Measurements from ENCODE around the gene ARMC10.
"Not testable (repeated sequence)": the region's sequence is repeated elsewhere in the genome, so short reads cannot be mapped to it uniquely, and the experiment has no call there.

Gene ARMC10

DNA sequence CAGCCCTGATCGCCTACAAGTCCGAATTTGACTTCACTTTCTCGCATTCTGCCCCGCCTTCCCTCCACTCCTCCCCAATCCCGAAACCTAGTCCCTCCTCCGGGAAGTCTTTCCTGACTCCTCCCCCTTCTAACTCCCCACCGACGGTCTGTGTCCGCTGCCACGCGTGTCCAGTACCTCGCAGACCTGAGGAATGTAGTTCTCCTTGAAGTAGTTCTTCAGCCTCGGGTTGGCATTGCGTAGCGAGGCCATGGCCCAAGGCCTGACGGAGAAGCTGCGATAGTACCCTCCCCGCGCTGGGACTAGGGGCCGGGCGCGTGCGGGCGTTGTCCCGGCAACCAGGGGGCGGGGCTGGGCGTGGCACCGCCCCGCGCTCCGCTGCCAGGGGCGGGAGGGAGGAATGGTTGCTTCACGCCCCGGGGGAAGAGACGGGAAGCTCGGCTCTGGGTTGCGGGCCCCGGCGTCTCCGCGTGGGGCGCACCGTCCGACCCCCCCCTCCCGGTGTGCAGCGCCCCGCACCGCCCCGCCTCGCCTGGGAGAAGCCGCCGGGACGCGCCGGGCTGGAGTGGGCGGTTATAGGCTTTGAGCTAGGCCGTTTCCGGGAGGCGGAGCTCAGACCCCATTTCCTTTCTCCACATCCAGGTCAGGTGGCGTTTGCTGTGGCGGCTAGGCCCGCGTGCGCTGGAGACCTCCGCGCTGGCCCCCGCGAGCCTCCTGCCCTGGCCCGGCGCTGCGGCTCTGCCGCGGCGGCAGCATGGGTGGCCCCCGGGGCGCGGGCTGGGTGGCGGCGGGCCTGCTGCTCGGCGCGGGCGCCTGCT, at the start of gene ARMC10, which contains the start of gene FBXL13:
ARMC10 (plus strand) TSS at position 622 of the 818 bp plus-strand sequence; CDS start at position 755, 133 bp downstream.
FBXL13 (minus strand) TSS at position 278 of the 818 bp plus-strand sequence.
- DNase-seq (ENCODE audit: low read depth in 2 of 2), result peak; percentile 56 to 71

DNA sequence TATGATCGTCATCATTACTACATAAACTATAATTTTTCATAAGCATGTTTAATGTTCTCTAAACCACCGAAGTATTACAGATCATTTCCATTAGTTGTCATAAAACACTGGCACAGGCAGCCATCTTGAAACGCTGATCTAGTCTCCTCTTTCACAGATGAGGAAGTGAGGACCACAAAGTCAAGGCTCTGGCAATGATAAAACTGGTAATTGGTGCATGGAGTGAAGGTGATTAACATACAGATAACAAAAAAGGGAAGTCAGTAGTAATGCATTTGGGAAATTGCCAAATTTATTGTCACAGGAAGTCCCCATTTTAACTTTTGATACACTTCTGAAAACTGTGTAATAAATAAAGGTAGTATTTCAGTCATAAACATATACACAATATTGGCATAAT, 49.6 kb upstream of the ARMC10 start:
- DNase-seq (ENCODE audit: low read depth in 2 of 2), result no peak

DNA sequence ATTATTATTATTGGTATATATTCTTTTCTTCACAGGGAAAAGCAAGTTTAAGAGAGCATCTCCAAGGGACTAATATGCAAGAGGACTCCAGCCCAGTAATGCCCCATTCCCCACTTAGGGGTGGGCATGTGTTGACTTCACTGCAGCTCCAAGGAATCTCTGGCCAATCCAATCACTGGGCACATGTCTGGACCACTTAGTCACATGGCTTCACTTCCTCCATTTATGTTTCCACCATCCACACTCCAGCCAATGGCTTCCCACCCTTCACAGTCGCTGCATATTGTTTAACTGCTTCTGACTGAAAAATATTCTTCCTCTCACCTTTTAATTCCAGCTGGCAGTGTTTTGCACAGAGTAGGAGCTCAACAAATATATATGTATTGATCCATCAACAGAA, 43.9 kb upstream of the ARMC10 start:
- no peak for DNase-seq (ENCODE audit: low read depth in 2 of 2)

DNA sequence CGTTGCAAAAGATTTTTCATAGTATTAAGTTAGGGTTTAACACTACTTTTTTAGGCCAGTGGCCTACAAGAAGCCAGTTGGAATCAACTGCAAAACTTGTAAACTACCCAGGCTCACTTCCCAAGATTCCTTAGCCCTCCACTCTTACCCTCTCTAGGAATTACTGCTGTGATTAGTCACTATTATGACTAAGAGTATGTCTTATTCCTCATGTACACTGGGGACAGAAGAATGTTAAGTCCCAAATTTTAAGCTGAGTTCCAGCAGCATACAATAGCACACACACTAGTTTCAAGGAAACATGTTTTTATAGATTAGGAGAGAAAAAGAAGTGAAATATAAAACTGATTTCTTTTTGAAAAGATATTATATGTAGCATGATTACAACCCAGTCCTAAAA, 43.2 kb upstream of the ARMC10 start:
- no peak for DNase-seq (ENCODE audit: low read depth in 2 of 2)

DNA sequence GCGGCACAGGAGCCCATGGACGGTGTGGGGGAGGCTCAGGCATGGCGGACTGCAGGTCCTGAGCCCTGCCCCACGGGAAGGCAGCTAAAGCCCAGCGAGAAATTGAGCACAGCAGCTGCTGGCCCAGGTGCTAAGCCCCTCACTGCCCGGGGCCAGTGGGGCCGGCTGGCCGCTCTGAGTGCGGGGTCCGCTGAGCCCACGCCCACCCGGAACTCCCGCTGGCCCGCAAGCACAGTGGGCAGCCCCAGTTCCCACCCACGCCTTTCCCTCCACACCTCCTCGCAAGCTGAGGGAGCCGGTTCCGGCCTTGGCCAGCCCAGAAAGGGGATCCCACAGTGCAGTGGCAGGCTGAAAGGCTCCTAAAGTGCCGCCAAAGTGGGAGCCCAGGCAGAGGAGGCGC, 40.6 kb upstream of the ARMC10 start:
- not testable (repeated sequence) for DNase-seq (ENCODE audit: low read depth in 2 of 2)

DNA sequence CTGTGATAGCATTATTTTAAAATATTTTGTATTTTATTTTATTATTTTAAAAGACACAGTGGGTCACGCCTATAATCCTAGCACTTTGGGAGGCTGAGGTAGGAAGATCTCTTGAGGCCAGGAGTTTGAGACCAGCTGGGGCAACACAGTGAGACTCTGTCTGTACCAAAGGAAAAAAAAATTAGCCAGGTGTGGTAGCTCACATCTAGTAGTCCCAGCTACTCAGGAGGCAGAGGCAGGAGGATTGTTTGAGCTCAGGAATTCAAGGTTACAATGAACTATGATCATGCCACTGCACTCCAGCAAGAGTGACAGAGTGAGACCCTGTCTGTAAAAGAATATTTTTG, 37.5 kb upstream of the ARMC10 start:
- no peak for DNase-seq (ENCODE audit: low read depth in 2 of 2)

DNA sequence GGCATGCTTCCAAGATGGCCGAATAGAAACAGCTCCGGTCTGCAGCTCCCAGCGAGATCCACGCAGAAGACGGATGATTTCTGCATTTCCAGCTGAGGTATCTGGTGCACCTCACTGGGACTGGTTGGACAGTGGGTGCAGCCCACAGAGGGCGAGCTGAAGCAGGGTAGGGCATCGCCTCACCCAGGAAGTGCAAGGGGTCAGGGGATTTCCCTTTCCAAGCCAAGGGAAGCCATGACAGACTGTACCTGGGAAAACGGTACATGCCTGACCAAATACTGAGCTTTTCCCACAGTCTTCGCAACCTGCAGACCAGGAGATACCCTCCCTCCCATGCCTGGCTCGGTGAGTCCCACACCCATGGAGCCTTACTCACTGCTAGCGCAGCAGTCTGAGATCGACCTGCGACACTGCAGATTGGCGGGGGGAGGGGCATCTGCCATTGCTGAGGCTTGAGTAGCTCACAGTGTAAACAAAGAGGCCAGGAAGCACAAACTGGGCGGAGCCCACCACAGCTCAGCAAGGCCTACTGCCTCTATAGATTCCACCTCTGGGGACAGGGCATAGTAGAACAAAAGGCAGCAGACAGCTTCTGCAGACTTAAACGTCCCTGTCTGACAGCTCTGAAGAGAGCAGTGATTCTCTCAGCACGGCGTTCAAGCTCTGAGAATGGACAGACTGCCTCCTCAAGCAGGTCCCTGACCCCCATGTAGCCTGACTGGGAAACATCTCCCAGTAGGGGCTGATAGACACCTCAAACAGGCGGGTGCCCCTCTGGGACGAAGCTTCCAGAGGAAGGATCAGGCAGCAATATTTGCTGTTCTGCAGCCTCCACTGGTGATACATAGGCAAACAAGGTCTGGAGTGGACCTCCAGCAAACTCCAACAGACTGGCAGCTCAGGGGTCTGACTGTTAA, 36.9 kb upstream of the ARMC10 start:
- not testable (repeated sequence) for DNase-seq (ENCODE audit: low read depth in 2 of 2)

DNA sequence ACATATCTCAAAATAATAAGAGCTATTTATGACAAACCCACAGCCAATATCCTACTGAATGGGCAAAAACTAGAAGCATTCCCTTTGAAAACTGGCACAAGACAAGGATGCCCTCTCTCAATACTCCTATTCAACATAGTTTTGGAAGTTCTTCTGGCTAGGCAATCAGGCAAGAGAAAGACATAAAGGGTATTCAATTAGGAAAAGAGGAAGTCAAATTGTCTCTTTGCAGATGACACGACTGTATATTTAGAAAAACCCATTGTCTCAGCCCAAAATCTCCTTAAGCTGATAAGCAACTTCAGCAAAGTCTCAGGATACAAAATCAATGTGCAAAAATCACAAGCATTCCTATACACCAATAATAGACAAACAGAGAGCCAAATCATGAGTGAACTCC, 33.1 kb upstream of the ARMC10 start:
- not testable (repeated sequence) for DNase-seq (ENCODE audit: low read depth in 2 of 2)

DNA sequence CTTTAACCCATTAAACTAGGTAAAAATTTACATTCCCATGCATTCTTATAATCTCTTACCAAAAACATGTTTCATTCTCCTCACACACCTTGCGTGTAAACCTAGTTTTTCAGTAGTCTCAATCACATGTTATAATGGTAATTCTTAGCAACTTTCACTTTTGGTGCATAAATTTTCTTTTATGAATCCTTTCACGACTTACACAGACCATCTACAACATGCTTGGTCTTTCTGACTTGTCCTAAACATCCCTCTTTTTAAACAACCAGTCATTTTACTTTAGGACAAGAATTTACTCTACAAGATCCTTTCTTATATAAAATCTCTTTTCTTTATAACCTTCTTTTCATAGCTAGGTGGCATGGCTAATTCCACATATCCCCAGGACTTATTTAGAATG, 26.1 kb upstream of the ARMC10 start:
- DNase-seq (ENCODE audit: low read depth in 2 of 2), result no peak

DNA sequence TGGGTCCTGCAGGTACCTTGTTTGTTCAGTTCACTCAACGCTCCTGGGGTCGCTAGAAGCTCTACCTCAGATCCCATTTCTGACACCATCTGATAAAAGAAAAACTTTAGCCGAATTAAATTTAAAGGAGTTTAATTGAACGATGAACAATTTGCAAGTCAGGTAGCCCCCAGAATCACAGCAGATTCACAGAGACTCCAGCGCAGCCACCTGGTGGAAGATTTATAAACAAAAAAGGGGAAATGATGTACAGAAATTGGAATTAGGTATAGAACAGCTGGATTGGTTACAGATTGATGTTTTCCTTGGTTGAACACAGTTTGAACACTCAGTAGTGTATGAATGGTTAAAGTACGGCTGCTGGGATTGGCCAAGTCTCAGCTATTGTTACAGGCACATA, 23.4 kb upstream of the ARMC10 start:
- no peak for DNase-seq (ENCODE audit: low read depth in 2 of 2)

DNA sequence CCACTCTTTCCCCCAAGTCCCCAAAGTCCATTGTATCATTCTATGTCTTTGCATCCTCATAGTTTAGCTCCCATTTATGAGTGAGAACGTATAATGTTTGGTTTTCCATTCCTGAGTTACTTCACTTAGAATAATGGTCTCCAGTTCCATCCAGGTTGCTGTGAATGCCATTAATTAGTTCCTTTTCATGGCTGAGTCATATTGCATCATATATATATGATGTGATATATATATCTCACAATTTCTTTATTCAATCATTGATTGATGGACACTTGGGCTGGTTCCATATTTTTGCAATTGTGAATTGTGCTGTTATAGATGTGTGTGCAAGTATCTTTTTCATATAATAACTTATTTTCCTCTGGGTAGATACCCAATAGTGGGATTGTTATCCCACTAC, 18.9 kb upstream of the ARMC10 start:
- DNase-seq (ENCODE audit: low read depth in 2 of 2), result not testable (repeated sequence)

DNA sequence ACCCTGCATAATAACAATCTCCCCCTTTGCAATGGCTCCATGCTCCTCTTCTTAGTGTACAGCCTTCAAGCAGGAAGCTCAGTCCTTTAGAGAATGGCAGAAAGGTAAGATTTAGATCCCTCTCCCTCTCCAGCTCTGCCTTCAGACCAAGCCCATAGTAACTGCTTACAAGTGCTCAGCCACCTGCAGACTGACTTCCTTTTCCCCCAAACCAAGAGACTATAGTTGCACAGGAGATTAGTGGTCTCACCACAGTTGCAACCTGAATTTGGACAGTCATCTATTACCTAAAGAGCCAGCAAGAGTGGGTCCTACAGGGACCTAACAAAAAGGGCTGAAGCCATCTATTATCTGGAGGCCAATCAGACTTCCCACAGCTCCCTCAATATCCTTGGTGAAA, 16.8 kb upstream of the ARMC10 start:
- no peak for DNase-seq (ENCODE audit: low read depth in 2 of 2)

DNA sequence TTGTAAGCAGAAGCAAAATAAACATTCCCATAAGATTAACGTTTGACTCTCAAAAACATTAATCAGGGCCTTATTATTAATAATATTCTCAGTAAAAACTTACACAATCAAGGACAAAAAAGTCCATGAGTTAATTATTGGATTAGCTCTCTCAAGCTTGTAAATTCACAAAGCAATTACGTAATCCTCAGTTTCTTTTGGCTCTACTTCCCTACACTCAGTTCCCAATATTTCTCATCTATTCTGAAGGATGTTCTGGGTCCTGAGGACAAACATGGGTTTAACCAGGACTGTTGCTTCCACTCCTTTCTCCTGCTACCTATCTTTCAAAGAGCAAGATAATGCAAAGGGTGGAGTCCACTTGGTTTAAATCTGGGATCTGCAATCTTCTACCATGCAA, 15.5 kb upstream of the ARMC10 start:
- DNase-seq (ENCODE audit: low read depth in 2 of 2), result no peak

DNA sequence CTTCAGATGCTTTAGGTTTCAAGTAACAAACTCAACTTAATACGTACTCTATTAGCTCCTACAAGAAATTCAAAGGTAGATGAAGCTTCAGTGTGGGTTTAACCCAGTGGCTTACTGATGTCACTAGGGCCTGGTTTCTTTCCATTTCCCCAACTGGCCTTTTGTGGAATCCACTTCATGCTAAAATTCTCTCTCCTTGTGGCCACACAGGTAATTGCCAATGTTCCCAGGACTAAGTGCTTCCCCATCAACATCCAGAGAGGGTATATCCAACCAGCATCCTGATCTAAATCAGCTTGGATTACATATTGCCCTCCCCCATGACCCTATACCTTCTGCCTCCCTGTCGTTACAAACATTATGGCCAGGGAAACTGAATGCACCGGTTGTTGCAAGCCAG, 11.0 kb upstream of the ARMC10 start:
- DNase-seq (ENCODE audit: low read depth in 2 of 2), result no peak

DNA sequence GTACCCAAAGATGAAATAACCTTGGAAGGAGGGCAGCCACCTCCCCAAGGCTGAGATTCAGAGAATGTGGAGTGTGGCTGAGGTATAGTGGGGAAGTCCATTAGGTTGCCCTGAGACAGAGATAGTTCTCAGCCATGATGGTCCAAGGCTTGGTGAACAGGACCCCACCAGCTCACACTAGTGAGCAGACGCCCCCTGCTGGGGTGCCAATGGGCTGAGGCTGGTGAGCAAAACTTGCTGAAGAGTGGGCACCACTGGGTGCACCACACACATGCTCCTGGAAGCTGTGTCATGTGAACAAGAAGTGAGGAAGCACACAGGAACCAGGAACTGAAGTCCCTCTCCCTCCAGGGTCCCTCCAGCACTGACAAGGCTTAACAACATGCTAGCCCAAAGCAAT, 9.3 kb upstream of the ARMC10 start:
- no peak for DNase-seq (ENCODE audit: low read depth in 2 of 2)

DNA sequence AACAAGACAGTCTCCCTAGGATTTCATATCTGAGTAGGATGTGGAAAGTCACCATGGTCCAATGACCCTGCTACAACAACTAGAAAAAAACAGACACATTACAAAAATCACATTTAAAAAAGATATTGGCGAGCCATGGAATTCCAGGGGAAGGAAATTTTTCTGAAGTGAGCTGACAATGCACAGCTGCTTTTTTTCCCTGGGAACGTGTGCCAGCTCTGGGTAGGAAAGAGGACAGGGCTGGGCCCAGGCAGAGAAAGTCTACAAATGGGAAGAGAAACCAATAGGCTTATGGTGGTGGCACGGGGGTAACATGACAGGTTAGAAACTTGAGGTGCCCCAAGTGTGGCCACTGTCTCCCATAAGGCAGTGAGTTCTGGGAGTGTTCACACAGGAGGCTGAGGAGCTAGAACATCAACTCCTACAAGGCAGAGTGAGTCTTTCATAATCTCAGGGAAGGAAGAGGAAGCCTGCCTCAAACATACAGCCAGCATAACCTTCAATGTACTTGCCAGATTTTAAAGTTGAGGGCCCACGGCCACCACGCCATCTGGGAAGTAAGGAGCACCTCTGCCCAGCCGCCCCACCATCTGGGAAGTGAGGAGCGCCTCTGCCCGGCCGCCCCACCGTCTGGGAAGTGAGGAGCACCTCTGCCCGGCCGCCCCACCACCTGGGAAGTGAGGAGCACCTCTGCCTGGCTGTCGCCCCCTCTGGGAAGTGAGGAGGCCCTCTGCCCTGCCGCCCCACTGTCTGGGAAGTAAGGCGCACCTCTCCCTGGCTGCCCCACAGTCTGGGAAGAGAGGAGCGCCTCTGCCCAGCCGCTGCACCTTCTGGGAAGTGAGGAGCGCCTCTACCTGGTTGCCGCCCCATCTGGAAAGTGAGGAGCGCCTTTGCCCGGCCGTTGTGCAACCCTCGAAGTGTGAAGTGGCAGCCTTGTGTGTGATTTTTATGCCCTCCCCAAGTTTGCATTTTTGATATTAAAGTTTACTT, 6.2 kb upstream of the ARMC10 start:
- DNase-seq (ENCODE audit: low read depth in 2 of 2), result no peak

DNA sequence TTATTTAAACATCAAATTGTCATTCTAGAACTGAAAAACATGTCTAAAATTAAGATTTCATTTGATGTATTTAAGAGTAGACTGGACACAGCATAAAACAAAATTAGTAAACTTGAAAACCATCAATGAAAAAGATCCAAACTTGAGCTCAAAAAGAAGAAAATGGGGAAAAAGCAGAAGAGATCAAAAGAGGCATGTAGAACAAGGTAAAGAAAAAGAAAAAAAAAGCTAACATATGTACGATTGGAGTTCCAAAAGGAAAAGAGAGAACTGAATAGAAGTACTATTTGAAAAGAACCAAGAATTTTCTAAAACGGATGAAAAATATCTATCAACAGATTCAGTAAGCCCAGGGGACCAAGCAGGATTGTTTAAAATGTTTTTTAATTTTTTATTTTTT, 3.9 kb upstream of the ARMC10 start:
- no peak for DNase-seq (ENCODE audit: low read depth in 2 of 2)

DNA sequence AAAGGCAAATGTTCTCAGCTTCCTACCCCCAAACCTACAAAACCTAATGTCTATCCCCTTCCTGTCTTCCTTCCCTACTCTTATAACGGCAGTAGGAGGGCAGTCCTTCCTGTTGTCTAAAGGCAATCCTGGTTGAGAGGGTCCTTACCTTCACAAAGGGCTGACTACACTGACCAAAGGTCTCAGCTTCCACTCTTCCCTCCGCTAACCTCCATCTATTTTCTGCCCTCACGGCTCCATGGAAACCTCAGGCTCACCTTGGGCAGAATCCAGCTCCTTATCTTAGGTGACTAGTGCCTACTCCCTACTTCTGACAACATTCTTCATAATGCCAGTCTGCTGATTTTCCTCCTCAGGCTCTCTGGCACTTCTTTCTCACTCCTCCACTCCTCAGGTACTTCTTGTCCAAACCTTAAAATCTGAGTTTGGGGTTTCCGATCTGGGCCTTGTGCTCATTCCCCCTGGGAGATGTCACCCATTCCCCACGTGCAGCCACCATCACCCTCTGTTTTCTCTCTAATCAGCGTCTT, 886 bp upstream of the ARMC10 start:
- DNase-seq (ENCODE audit: low read depth in 2 of 2), result no peak

DNA sequence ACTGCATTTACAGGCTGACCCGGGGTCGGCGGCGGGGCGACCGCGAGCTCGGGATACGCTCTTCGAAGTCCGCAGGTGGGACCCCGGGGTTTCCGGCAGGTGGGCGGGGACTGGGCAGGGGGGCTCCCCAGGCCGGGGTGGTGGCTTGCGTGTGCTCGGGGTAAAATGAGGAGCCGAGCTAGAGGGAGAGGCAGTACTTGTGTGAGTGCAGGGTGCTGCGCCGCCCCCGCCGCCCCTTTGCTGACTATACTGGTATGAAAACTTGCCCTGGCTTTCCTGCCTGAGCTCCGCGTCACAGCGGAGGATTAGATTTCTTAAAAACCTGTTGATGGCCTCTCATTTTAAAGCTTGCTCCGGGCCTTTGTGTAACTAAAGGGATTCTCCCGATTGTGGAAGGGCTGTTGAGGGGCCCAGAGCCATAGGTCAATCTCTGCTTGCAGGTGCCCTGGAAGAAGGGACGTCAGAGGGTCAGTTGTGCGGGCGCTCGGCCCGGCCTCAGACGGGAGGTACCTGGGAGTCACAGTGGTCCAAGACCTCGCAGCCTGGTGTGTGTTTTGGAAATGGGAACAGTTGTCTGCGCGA, 488 bp downstream of the ARMC10 start:
- peak in 1 of 2 experiments; percentile 6 for DNase-seq (ENCODE audit: low read depth in 2 of 2)

DNA sequence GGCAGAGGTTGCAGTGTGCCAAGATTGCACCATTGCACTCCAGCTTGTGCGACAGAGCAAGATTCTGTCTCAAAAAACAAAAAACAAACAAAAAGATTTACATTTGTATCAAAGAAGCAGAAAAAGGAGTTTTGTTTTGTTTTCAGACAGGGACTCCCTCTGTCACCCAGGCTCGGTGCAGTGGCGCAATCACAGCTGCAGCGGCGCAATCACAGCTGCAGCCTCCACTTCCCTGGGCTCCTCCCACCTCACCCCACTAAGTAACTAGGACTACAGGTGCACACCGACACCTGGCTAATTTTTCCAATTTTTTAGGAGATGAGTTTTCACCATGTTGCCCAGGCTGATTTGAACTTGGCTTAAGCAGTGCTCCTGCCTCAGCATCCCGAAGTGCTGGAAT, 1.8 kb downstream of the ARMC10 start:
- DNase-seq (ENCODE audit: low read depth in 2 of 2), result no peak

DNA sequence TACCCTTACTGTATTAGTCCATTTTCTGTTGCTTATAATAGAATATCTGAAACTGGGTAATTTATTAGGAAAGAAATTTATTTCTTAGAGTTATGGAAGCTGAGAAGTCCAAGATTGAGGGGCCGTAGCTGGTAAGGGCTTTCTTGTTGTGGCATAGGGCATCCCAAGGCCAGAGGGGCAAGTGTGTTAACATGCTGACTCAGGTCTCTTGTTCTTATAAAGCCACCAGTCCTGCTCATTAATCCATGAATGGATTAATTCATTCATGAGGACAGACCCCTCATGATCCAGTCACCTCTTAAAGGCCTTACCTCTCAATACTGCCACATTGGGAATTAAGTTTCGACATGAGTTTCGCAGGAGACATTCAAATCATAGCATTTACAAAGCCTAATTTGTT, 2.4 kb downstream of the ARMC10 start:
- no peak for DNase-seq (ENCODE audit: low read depth in 2 of 2)
